Heart left ventricle (tissue), 13 donors: ENCODE measurements around the gene NANOGP8.

Source experiments
- CTCF ChIP-seq, 12 donors: fragments of 200-600 bp; sonication (generic) in 4 of 12; IDR thresholded peaks; one replicate each; pipeline versions ENCODE4 v1.5.0 to v1.8.0; 2018 to 2022; ENCODE audit warnings: antibody characterized with exemption in 12 of 12, mild to moderate bottlenecking in 5 of 12
- POLR2A ChIP-seq, 2 donors: fragments of 450-650 bp; IDR thresholded peaks; one replicate each; pipeline ENCODE4 v1.6.1; 2017; ENCODE audit warnings: antibody characterized with exemption in 2 of 2, mild to moderate bottlenecking in 2 of 2, moderate library complexity in 2 of 2
- donor health status: ischemic (EF 13 %, LVEDD 7.1; RV severe dilation, severe dysfunction).
- donor health status: DM: no; HTN: yes; CAD: no.
- donor health status: DM: no; HTN: no; CAD: no.
- donor health status: ischemic (EF 25% LVEDD 6.9; RV normal size, moderate dysfunction).
- donor health status: ischemic (EF 25% LVEDD 5.7; RV mildly dilated, moderate dysfunction).
- donor health status: ischemic (EF 35%, LVEDD 5.7; RV mildly dilated, moderate dysfunction).
- donor health status: nonischemic (EF 11% LVEDD 7.7; RV severe dilation, severe dysfunction).
- donor health status: DM: yes; HTN: yes; CAD: no.
- donor health status: PGD.
- donor health status: ischemic (EF 29% LVEDD 5.4; RV normal size, mild dysfunction).
- donor health status: nonischemic (EF 23%, LVEDD 6.1; RV moderate dilation, normal function).

- TF ChIP-seq CTCF (IDR thresholded peaks at IDR 0.05) (no peak), POLR2A (IDR thresholded peaks at IDR 0.05) (no peak)
Observed at GRCh38 chr15:35047996-35048395, 37.1 kb downstream of the NANOGP8 start.
